Heart right ventricle (tissue), 16 donors: ENCODE measurements around the gene TMEM221. TPM values are rescaled to one million over a fixed set of nuclear protein-coding genes. Genes with fewer than 3 reads are reported as not detected.
A peak's percentile ranks its signal among the peaks of the same experiment; 100 is the strongest.

Experiments
- ATAC-seq, 8 donors: fragments of 200-7000 bp; cut with Tn5 transposase; one replicate each; pipeline ENCODE4 v1.9.1; 2020; ENCODE audit warnings: mild to moderate bottlenecking in 8 of 8, moderate library complexity in 8 of 8, moderate number of reproducible peaks in 1 of 8
- DNase-seq, 2 donors: peaks; one replicate each; pipeline ENCODE4 v3.0.0-alpha.2; 2020
- H3K27ac ChIP-seq, 10 donors: fragments of 200-600 bp; sonication (generic) in 2 of 10; one replicate each; pipeline versions ENCODE4 v1.5.0 to v1.8.0; 2020 to 2022; ENCODE audit warnings: mild to moderate bottlenecking in 3 of 10
- H3K27me3 ChIP-seq, 7 donors: fragments of 200-600 bp; one replicate each; pipeline ENCODE4 v1.8.0; 2021 to 2022; ENCODE audit warnings: mild to moderate bottlenecking in 2 of 7
- H3K36me3 ChIP-seq, 9 donors: fragments of 200-600 bp; sonication (generic) in 1 of 9; one replicate each; pipeline versions ENCODE4 v1.5.0 to v1.8.0; 2020 to 2022; ENCODE audit warnings: mild to moderate bottlenecking in 2 of 9
- H3K4me1 ChIP-seq, 9 donors: fragments of 200-600 bp; sonication (generic) in 1 of 9; one replicate each; pipeline versions ENCODE4 v1.5.0 to v1.8.0; 2020 to 2022; ENCODE audit warnings: mild to moderate bottlenecking in 4 of 9
- H3K4me3 ChIP-seq, 10 donors: fragments of 200-600 bp; sonication (generic) in 2 of 10; one replicate each; pipeline versions ENCODE4 v1.5.0 to v1.8.0; 2020 to 2022; ENCODE audit warnings: mild to moderate bottlenecking in 7 of 10, moderate library complexity in 2 of 10
- H3K9me3 ChIP-seq, 11 donors: fragments of 200-600 bp in 10 of 11; sonication (generic) in 2 of 11; one replicate each; pipeline versions ENCODE4 v1.5.0 to v1.8.0; 2013 to 2022; ENCODE audit warnings: mild to moderate bottlenecking in 2 of 11, control low read depth in 1 of 11, moderate library complexity in 1 of 11
- CTCF ChIP-seq, 9 donors: fragments of 200-600 bp; sonication (generic) in 2 of 9; IDR thresholded peaks; one replicate each; pipeline versions ENCODE4 v1.5.0 to v1.8.0; 2021 to 2022; ENCODE audit warnings: antibody characterized with exemption in 9 of 9, mild to moderate bottlenecking in 5 of 9, moderate library complexity in 1 of 9
- WGBS, 2 donors: extraction: QIAGEN DNeasy Blood & Tissue Kit; methylation state at CpG; one replicate each; pipeline ENCODE4 v1.1.7; 2013; ENCODE audit warnings: inconsistent platforms in 1 of 2; 5-methylcytosine and 5-hydroxymethylcytosine counted together
- intact Hi-C, 10 donors: fragments of 100-400 bp; cut with DNase I; formaldehyde crosslinking; loops; one replicate each; pipeline versions ENCODE4 v1.11.1 to v1.14.2; 2022
- polyA plus RNA-seq, 2 donors: library from polyadenylated mRNA; stranded (reverse); fragments of 200-250 nt; gene quantifications; one replicate each; pipeline ENCODE4 v1.2.3, GENCODE V29; 2013
- total RNA-seq, 10 donors: library from RNA; stranded (reverse); fragmentation: NEBNext Ultra II Directional in 3 of 10; extraction: Animal tissue kit (Norgen Biotek cat#: 25700) in 3 of 10; gene quantifications; one replicate each; pipeline versions ENCODE4 v1.2.1 to v1.2.4, GENCODE V29; 2021 to 2023
- donor health status: Arrhythmogenic right ventricular cardiomyopathy.
- donor health status: ischemic (EF 13 %, LVEDD 7.1; RV severe dilation, severe dysfunction).
- donor health status: healthy with polysubstance abuse.
- donor health status: DM: no; HTN: yes; CAD: no.
- donor health status: DM: no; HTN: no; CAD: no.
- donor health status: ischemic (EF 25% LVEDD 6.9; RV normal size, moderate dysfunction).
- donor health status: ischemic (EF 25% LVEDD 5.7; RV mildly dilated, moderate dysfunction).
- donor health status: healthy.
- donor health status: DM: yes; HTN: yes; CAD: no.
- donor health status: Ischemic cardiomyopathy.
- donor health status: ischemic (EF 35%, LVEDD 5.7; RV mildly dilated, moderate dysfunction).
- donor health status: nonischemic (EF 11% LVEDD 7.7; RV severe dilation, severe dysfunction).
- donor health status: DM: yes; HTN: yes; CAD: no.
- donor health status: PGD.
- donor health status: ischemic (EF 29% LVEDD 5.4; RV normal size, mild dysfunction).
- donor health status: nonischemic (EF 23%, LVEDD 6.1; RV moderate dilation, normal function).

TMEM221 gene
- total and polyA plus RNA-seq, 12 donors, result 0.03 to 0.20 (median 0.12) TPM; not detected in 9

- H3K27ac ChIP-seq, result peak overlapping the region in 9 of 10 donors; percentile 64 to 93 (median 79)
- no peaks in the 10 kb centered on the region for H3K9me3 ChIP-seq
- peak in 2 of 9 donors; percentile 26 to 32 for TF ChIP-seq CTCF (IDR thresholded peaks at IDR 0.05)
- 4% methylated on average over 24 to 25 of the region's 25 CpGs for WGBS, 2 donors
- no peaks in the 10 kb centered on the region for H3K27me3 ChIP-seq
- DNase-seq (peak; percentile 34 to 44), ATAC-seq (peak in 5 of 8 donors; percentile 7 to 61 (median 14))
- intact Hi-C loops, result no loop called here
- peaks cover 0 to 22% (median 15%) of the 10 kb centered on the region in 9 donors for H3K4me1 ChIP-seq
- H3K36me3 ChIP-seq, result peaks cover 0 to 28% (median 0%) of the 10 kb centered on the region in 9 donors
- H3K4me3 ChIP-seq, result peak overlapping the region; percentile 52 to 99 (median 85)
Observed at GRCh38 chr19:17420475-17420924, 28.0 kb downstream of the TMEM221 start.

GRCh38 chr19:17419621-17420474 lies 28.6 kb downstream of the TMEM221 start, which contains the start of gene MVB12A:
MVB12A (plus strand) TSS chr19:17420047; CDS start chr19:17420136, 89 bp downstream.
- H3K9me3 ChIP-seq, result no peaks in the 10 kb centered on the region
- peak within 1 kb of the TSS; percentile 52 to 99 (median 85) for H3K4me3 ChIP-seq
- peaks cover 0 to 19% (median 15%) of the 10 kb centered on the region in 9 donors for H3K4me1 ChIP-seq
- peaks cover 0 to 35% (median 0%) of the 10 kb centered on the region in 9 donors for H3K36me3 ChIP-seq
- DNase-seq, result peak; percentile 97 to 98
- H3K27me3 ChIP-seq, result no peaks in the 10 kb centered on the region
- ATAC-seq, result peak; percentile 97 to 99 (median 98)
- H3K27ac ChIP-seq, result peak within 1 kb of the TSS in 9 of 10 donors; percentile 64 to 93 (median 81)
- TF ChIP-seq CTCF (IDR thresholded peaks at IDR 0.05), result no peak
- intact Hi-C loops, result loop anchor here in 1 of 10 donors (1.0 kb wide), 1 partner anchor 29 kb away; no protein-coding TSS in a partner anchor
- WGBS, 2 donors, result 1% methylated on average over 82 to 85 of the region's 85 CpGs

- Histone ChIP-seq H3K36me3 (peaks cover 0 to 42% (median 0%) of the 10 kb centered on the region in 9 donors), H3K9me3 (no peaks in the 10 kb centered on the region), H3K27me3 (no peaks in the 10 kb centered on the region), H3K4me1 (peaks cover 0 to 19% (median 15%) of the 10 kb centered on the region in 9 donors), H3K27ac (peak overlapping the region in 9 of 10 donors; percentile 64 to 93 (median 79)), H3K4me3 (peak overlapping the region; percentile 8 to 99 (median 83))
- TF ChIP-seq CTCF (IDR thresholded peaks at IDR 0.05), result no peak
- no peak for ATAC-seq
- intact Hi-C loops, result loop anchor here in 1 of 10 donors (1.0 kb wide), 1 partner anchor 28 kb away; no protein-coding TSS in a partner anchor
- WGBS, 2 donors, result 30 to 31% methylated on average over 8 of the region's 8 CpGs
- no peak for DNase-seq
Observed at GRCh38 chr19:17419154-17419620, 29.3 kb downstream of the TMEM221 start.

- ATAC-seq, result no peak
- peak overlapping the region in 4 of 10 donors; percentile 76 to 93 (median 86) for H3K27ac ChIP-seq
- H3K9me3 ChIP-seq, result no peaks in the 10 kb centered on the region
- H3K36me3 ChIP-seq, result peaks cover 0 to 42% (median 0%) of the 10 kb centered on the region in 9 donors
- no peak for TF ChIP-seq CTCF (IDR thresholded peaks at IDR 0.05)
- 50 to 64% methylated on average over 3 of the region's 3 CpGs for WGBS, 2 donors
- H3K4me3 ChIP-seq, result peak overlapping the region in 2 of 10 donors; percentile 79 to 91
- H3K4me1 ChIP-seq, result peaks cover 0 to 23% (median 15%) of the 10 kb centered on the region in 9 donors
- H3K27me3 ChIP-seq, result no peaks in the 10 kb centered on the region
- DNase-seq, result no peak
- intact Hi-C loops, result loop anchor here in 1 of 10 donors (1.0 kb wide), 1 partner anchor 27 kb away; no protein-coding TSS in a partner anchor
Observed at GRCh38 chr19:17418710-17419109, 29.8 kb downstream of the TMEM221 start.
